Mesodermal cell (in vitro differentiated cells): Measurements from ENCODE around the gene ANKRD29.
"Not testable (repeated sequence)": the region's sequence is repeated elsewhere in the genome, so short reads cannot be mapped to it uniquely, and the experiment has no call there.

Experiments used
- H3K27ac ChIP-seq: 2 replicates; pipeline ENCODE4 v1.7.0; 2013; ENCODE audit warnings: mild to moderate bottlenecking, low read depth, low read length, moderate library complexity; ENCODE audit not compliant: severe bottlenecking
- H3K36me3 ChIP-seq: 2 replicates; pipeline ENCODE4 v1.7.1; 2013; ENCODE audit warnings: mild to moderate bottlenecking, low read length, moderate library complexity; ENCODE audit not compliant: control insufficient read depth, insufficient read depth
- H3K4me1 ChIP-seq: one replicate; pipeline ENCODE4 v1.7.1; 2013; ENCODE audit warnings: mild to moderate bottlenecking, low read length; ENCODE audit not compliant: insufficient read depth, control insufficient read depth, poor library complexity, severe bottlenecking
- H3K4me3 ChIP-seq: 2 replicates; pipeline ENCODE4 v1.7.0; 2013; ENCODE audit warnings: low read length, control low read depth, mild to moderate bottlenecking; ENCODE audit not compliant: insufficient read depth, poor library complexity, severe bottlenecking; ENCODE audit errors: extremely low read depth
- H3K9me3 ChIP-seq: 2 replicates; pipeline ENCODE4 v1.7.1; 2013; ENCODE audit warnings: mild to moderate bottlenecking, low read length, moderate library complexity; ENCODE audit not compliant: control insufficient read depth
- WGBS, 2 experiments: methylation state at CpG; one replicate each; pipeline ENCODE4 v1.1.5; 2013; ENCODE audit warnings: missing lambda C conversion rate in 2 of 2; ENCODE audit not compliant: insufficient coverage in 2 of 2; 5-methylcytosine and 5-hydroxymethylcytosine counted together

The ANKRD29 gene

DNA sequence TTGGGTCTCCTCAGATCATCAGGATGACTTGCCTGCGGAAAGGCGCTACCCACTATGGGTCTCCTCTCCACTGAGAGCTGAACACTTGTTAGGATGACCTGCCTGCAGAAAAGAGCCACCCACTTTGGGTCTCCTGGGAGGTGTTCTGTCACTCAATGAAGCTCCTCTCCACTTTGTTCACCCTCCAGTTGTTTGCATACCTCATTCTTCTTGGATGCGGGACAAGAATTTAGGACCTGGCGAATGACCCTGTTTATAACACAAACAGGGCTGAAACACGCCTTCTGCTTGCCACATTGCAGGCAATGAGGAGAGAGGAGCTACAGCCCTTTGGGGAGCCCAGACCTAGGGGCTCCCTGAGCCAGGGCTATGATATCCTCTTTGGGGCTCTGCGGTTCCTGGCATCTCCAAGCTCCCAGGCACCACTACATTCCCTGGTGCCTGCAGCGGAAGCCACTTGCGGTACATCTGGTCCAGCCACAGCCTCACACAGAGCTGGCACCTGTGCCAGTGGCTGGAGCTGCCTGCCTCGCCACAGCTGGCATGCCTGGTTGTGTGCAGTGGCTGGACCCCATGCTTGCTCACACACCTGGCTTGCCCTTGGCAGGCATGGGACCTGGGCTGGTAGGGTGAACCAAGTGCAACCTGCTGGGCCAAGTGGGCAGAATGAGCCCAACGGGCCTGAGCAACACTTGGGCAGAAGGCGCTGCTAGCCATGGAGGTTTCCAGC lies 20.6 kb downstream of the ANKRD29 start:
- 95 to 97% methylated on average over 11 of the region's 11 CpGs for WGBS, 2 experiments
- Histone ChIP-seq H3K9me3 (peaks cover 5% of the 10 kb centered on the region), H3K27ac (no peak overlapping the region), H3K4me3 (no peak overlapping the region), H3K36me3 (no peaks in the 10 kb centered on the region), H3K4me1 (no peaks in the 10 kb centered on the region)

GRCh38 chr18:23641143-23641720 lies 21.5 kb downstream of the ANKRD29 start:
- 83 to 90% methylated on average over 6 to 7 of the region's 11 CpGs for WGBS, 2 experiments
- Histone ChIP-seq H3K27ac (no peak overlapping the region), H3K36me3 (no peaks in the 10 kb centered on the region), H3K4me1 (no peaks in the 10 kb centered on the region), H3K9me3 (peaks cover 5% of the 10 kb centered on the region), H3K4me3 (no peak overlapping the region)

- Histone ChIP-seq H3K27ac (no peak overlapping the region), H3K36me3 (no peaks in the 10 kb centered on the region), H3K4me1 (peaks cover 3% of the 10 kb centered on the region), H3K4me3 (no peak overlapping the region), H3K9me3 (peaks cover 5% of the 10 kb centered on the region)
- 80 to 90% methylated on average over 1 to 2 of the region's 2 CpGs for WGBS, 2 experiments
Observed at GRCh38 chr18:23640052-23640451, 22.7 kb downstream of the ANKRD29 start.

- not testable (repeated sequence) for H3K36me3 ChIP-seq, H3K9me3 ChIP-seq, H3K4me3 ChIP-seq, H3K4me1 ChIP-seq, H3K27ac ChIP-seq
- 83 to 97% methylated on average over 2 to 3 of the region's 5 CpGs for WGBS, 2 experiments
Observed at GRCh38 chr18:23636433-23636832, 26.3 kb downstream of the ANKRD29 start.

DNA sequence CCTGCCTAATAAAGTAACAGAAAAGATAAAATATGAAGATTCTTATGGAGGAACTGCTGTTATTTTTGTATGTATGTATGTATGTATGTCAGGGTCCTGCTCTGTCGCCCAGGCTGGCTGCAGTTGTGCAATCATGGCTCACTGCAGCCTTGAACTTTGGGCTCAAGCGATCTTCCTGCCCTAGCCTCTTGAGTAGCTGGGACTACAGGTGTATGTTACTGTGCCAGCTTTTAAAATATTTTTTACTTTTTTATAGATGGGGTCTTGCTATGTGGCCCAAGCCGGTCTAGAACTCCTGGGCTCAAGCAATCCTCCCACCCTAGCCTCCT lies 26.7 kb downstream of the ANKRD29 start:
- Histone ChIP-seq H3K9me3 (no peaks in the 10 kb centered on the region), H3K4me1 (peaks cover 3% of the 10 kb centered on the region), H3K36me3 (no peaks in the 10 kb centered on the region), H3K4me3 (no peak overlapping the region), H3K27ac (no peak overlapping the region)
- WGBS, 2 experiments: 100% methylated on average over 1 of the region's 3 CpGs; no CpG with 5 or more reads in 1 of the 2 experiments

GRCh38 chr18:23635283-23636070 lies 27.2 kb downstream of the ANKRD29 start:
- 58 to 73% methylated on average over 3 to 4 of the region's 6 CpGs for WGBS, 2 experiments

GRCh38 chr18:23634692-23635091 lies 28.0 kb downstream of the ANKRD29 start:
- no peaks in the 10 kb centered on the region for H3K36me3 ChIP-seq
- WGBS, 2 experiments: 90 to 100% methylated on average over 1 to 2 of the region's 3 CpGs
- H3K9me3 ChIP-seq: no peaks in the 10 kb centered on the region
- no peak overlapping the region for H3K4me3 ChIP-seq
- H3K27ac ChIP-seq: no peak overlapping the region
- peaks cover 3% of the 10 kb centered on the region for H3K4me1 ChIP-seq

More at GRCh38 chr18:23635283-23636070, 27.2 kb downstream of the ANKRD29 start:
- Histone ChIP-seq H3K9me3 (no peaks in the 10 kb centered on the region), H3K36me3 (no peaks in the 10 kb centered on the region), H3K4me1 (peaks cover 3% of the 10 kb centered on the region), H3K4me3 (no peak overlapping the region), H3K27ac (no peak overlapping the region)

GRCh38 chr18:23632615-23633014 lies 30.1 kb downstream of the ANKRD29 start:
- peaks cover 3% of the 10 kb centered on the region for H3K4me1 ChIP-seq
- H3K4me3 ChIP-seq: no peak overlapping the region
- H3K27ac ChIP-seq: no peak overlapping the region
- H3K36me3 ChIP-seq: no peaks in the 10 kb centered on the region
- no CpG with 5 or more reads among the region's 1 CpG for WGBS, 2 experiments
- no peaks in the 10 kb centered on the region for H3K9me3 ChIP-seq

DNA sequence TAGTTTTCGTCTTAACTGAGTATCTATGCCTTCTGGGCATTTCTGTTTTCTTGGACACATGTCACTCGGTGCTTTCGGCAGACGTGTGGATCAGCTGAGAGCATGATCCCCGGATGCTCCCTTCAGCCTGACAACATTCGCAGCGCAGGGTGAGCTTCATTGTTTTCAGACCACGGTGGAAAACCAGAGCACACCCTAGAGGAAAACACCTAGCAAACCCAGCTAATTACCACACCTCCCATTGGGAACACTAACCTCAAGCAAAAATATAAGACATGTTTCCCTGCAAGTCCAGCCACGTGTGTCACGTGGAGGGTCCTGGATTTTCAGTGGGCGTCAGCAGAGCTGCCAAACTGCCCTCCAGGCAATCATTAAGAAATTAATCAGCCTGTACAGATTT lies 31.0 kb downstream of the ANKRD29 start:
- WGBS, 2 experiments: 57 to 68% methylated on average over 10 to 11 of the region's 11 CpGs
- no peak overlapping the region for H3K4me3 ChIP-seq

DNA sequence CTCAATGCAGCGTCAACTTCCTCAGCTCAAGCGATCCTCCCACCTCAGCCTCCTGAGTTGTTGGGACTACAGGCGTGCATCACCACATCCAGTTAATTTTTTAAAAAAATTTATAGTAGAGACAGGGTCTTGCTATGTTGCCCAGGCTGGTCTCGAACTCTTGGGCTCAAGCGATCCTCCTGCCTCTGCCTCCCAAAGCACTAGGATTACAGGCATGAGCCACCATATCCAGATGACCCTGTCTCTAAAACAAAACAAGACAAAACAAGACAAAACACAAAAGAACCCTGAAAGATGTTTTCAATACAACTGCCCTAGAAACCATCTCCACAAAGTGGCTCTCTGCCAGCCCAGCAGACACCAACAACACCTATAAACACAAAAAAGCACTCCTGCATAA lies 31.4 kb downstream of the ANKRD29 start:
- Histone ChIP-seq H3K9me3 (no peaks in the 10 kb centered on the region), H3K4me1 (peaks cover 3% of the 10 kb centered on the region), H3K4me3 (no peak overlapping the region), H3K36me3 (no peaks in the 10 kb centered on the region), H3K27ac (no peak overlapping the region)
- 90% methylated on average over 2 of the region's 5 CpGs; no CpG with 5 or more reads in 1 of the 2 experiments for WGBS, 2 experiments

More for the DNA sequence above, 31.0 kb downstream of the ANKRD29 start:
- Histone ChIP-seq H3K4me1 (peaks cover 3% of the 10 kb centered on the region), H3K9me3 (no peaks in the 10 kb centered on the region), H3K27ac (no peak overlapping the region), H3K36me3 (no peaks in the 10 kb centered on the region)
